Activated T-helper 1 cell treated with Interleukin-2 at 50 U/mL for 16 hours (primary cell): ENCODE results near the gene TRAM2.

Experiments used
- DNase-seq: peaks from one replicate; pipeline ENCODE4 v3.0.0-alpha.2; 2020; ENCODE audit warnings: low read depth

TRAM2 gene

GRCh38 chr6:52595000-52595795 is 18.3 kb upstream of the TRAM2 start:
- DNase-seq, result no peak

DNA sequence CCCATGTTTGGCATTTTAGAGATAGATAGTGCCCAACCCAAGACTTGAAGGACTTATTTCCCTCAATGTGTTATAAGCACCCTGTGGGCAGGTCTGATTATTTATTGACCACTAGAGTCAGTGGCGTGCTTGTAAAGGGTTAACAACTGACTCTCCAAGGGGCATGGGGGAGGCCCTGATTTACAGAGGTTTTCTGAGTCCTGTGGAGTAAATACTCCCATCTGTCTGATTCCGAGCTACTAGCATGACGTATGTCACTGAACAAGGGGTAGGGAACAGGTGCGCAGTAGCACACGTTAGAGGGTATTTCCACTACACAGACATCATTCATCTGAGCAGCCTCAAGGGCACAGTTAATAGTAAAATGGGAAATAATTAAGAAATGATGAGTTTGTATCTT is 17.4 kb upstream of the TRAM2 start:
- DNase-seq, result no peak

- no peak for DNase-seq
Measured at GRCh38 chr6:52591832-52592231, 15.0 kb upstream of the TRAM2 start.

DNA sequence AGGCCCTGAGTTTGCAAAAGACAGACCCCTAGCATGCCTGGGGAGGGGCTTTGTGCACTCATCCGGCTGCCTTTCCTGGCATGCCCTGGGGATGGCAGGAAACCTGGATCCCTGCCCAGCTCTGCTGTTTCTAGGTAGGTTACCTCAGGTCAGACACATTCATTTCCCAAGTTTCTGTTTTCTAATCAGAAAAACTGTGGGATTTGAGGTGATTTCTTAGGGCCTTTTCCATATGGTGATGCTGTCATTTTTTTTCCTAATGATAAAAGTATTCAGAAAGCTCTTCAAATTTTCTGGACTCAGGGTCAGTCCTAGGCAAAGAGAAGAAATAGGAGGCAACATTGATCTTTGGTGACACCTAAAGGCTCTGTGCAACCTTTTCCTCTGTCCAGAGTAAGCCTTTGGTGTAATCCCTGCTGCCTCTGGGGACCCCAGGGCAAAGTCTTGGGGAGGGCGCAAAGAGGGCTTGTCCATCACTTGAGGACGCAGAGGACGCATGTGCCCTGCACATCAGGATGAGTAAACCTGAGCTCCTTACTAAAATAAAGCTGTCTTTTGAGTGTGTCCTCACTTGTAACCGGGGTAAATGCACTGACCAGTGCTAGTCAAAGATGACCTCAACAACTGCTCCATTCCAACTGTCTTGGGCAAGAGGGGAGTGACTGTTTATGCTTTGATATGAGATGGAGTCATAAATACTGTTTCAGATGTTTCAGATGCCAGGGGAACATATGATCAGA is 13.5 kb upstream of the TRAM2 start:
- DNase-seq, result no peak

- no peak for DNase-seq
Measured at GRCh38 chr6:52588710-52589091, 11.8 kb upstream of the TRAM2 start.

- no peak for DNase-seq
Measured at GRCh38 chr6:52588087-52588709, 11.3 kb upstream of the TRAM2 start.

- no peak for DNase-seq
Measured at GRCh38 chr6:52587001-52587400, 10.1 kb upstream of the TRAM2 start.

- no peak for DNase-seq
Measured at GRCh38 chr6:52584203-52584602, 7.3 kb upstream of the TRAM2 start.

- no peak for DNase-seq
Measured at GRCh38 chr6:52582996-52583395, 6.1 kb upstream of the TRAM2 start.

GRCh38 chr6:52582446-52582845 is 5.6 kb upstream of the TRAM2 start:
- DNase-seq, result no peak

- DNase-seq, result no peak
Measured at GRCh38 chr6:52580905-52581304, 4.0 kb upstream of the TRAM2 start.

- no peak for DNase-seq
Measured at GRCh38 chr6:52579006-52579660, 2.3 kb upstream of the TRAM2 start.

DNA sequence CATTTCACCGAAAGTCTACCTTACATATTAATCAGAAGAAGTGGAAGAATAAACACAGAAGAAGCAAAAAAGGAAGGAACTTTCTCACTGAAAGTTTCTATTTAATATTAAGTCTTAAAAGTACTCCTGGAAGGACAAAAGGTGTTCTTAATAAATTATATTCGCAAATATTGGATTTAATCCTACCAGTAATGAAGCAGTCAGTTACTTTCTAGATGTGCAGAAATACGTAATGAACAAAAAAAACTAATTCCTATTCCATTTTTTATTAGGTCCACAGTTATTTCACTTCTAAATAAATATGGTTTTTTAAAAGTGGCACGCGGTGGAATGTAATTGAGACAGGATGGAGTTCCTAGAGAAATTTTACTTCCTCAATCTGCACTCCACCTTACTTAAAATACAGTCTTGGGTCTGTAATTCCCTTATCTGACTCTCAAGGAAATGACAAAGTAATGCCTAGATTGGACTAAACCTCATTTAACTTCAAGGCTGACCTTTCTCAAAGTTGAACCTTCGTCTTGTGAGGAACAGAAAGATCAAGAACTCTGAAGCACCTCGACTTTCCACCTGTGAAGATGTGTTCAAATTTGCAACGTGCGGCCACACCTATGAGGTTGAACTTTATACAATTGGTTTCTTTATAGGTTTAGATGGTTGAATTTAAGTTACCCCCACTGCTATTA is 1.1 kb upstream of the TRAM2 start:
- DNase-seq, result no peak

DNA sequence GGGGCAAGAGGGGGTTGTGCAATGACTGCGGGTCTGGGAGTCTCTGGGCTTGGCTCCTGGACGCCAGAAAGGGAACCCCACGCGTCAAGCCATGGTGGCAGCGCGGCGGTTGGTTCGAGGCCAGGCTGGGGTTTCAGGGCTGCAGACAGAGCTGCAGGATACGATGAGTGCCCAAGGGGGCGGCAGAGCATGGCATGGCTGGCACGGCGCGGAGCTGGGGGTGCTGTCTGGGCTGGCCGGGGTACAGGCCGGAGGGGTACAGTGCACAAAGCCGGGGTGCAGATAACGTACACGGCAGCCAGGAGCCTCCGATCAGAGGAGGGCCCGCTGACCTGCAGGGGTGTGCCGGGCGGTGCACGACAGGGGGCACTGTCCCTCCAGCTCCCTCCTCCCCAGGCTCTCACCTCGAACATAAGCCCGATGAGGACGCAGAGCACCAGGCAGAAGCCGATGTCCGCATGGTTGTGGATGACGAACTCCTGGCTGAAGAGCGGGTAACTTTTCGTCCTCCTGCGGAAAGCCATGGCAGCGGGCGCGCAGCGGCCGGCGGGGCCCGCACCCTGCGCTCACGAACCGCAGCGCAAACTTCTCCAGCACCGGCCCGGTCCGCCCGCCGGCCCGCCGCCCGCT is 353 bp downstream of the TRAM2 start:
- peak; percentile 32 for DNase-seq

- DNase-seq, result no peak
Measured at GRCh38 chr6:52576054-52576391, 837 bp downstream of the TRAM2 start.

DNA sequence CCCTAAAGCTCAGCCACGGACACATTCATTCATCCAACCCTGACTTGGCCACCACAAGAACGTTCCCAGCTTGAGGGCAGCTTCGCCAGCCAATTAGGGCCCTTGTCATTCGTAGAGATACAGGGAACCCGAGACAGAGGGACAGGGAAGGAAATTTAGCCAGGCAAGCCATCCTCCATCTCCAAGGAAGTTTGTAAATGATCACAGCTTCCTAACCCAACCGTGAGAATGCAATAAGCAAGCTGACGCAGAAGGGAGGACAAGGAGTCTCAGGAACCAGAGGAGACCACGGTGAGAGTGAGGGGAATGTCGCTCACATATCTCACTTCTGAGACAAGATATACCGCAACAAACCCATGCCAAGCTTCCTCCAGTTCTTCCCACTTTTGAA is 1.4 kb downstream of the TRAM2 start:
- no peak for DNase-seq

DNA sequence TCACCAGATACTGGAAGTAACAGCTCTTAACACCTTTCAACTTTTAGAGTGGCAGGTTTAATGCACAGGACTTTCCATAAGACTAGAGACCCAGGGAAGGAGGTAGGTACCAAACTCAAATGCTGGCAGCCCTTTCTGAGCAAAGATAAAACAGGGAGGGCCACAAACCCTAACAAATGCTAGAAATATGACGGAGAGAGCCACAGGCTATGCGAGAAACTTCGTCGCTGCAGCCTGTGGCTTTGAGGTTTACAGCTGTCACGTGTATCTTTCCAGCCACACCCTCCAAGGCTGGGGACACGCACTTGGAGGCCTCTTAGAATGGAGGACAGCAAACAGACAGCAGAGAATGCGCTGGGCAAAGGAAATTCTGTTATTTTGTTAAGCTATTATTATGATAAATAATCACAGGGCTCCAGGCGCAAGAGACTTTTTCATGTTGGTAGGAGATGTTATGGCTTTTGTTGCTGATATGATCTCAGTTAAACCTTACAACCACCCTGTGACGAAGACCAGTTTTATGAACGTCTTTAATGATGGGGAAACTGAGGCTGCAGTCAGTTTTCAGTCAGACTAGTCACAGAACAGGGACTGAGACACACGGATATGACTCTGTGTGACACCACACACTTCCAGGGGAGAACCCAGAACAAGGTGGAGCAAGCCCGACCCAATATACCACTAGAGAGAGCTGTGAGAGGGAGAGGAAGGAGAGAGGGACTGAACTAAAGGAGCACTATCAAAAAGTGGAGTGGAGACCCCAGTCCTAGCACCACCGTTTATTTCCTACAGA is 2.0 kb downstream of the TRAM2 start:
- peak; percentile 41 for DNase-seq

DNA sequence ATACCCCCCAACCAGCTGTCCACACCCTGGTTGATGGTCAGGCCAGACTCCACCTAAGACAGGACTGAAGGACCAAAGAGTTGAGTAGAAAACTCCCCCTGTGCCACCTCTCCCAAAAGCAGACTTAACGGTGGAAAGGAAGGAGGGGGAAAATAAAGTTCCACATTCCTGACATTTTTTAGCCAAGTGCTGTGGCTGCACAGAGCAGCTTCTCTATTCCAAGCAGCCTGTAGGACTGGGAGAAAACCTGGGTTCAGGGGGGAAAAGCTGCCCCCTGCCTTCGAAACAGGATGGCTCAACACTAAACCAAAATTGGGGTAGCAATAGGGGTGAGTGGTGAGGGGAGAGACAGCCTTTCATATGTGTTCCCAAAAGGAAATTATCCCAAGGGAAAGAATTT is 3.6 kb downstream of the TRAM2 start:
- no peak for DNase-seq

GRCh38 chr6:52572536-52572935 is 4.3 kb downstream of the TRAM2 start:
- DNase-seq, result no peak

DNA sequence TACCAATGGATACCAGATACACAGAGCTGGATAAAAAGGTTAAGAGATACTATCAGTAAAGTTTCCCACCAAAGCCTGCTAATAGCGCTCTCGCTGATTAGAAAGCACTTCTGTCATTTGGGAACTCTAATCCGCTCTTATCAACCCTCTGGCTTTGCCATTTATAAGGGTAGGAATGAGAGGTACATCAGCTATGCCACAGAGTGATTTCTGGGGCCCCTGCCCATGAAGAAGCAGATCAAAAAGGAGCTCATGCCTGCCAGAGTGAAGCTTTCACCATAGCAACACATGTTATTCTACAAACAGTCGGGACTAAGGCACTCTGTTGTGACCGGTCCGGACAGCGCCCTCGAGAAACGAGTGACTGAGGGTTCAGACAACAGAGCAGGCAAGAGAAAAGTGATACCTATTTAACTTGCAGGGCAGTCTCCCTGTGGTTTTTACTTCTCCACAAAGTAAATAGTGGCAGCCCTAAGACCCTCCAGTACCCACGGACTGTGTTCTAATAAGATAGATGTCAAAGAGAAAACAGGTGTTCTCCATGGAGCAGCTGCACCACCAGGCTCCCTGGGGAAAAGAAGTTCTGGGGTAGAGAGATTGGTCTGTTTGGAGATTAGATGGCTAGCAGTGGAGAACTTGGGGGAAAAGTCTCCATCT is 5.6 kb downstream of the TRAM2 start:
- DNase-seq, result no peak
